BLaER1 treated with 17β-estradiol and CSF1 and Interleukin-3, amounts not matched to agents 10 nM and 100 nM (cell line): ENCODE data around the gene GALNT9.

ENCODE experiments used
- H3K27ac ChIP-seq, 11 experiments: shearing (Covaris generic); formaldehyde crosslinking; 2 replicates each; pipeline ENCODE4 v1.8.1; 2022
- H3K27me3 ChIP-seq, 11 experiments: shearing (Covaris generic); formaldehyde crosslinking; 2 replicates each; pipeline ENCODE4 v1.8.1; 2022
- H3K36me3 ChIP-seq, 11 experiments: shearing (Covaris generic); formaldehyde crosslinking; 2 replicates each; pipeline ENCODE4 v1.8.1; 2022
- H3K4me1 ChIP-seq, 10 experiments: shearing (Covaris generic); formaldehyde crosslinking; 2 replicates each; pipeline ENCODE4 v1.8.1; 2022
- H3K4me2 ChIP-seq, 11 experiments: shearing (Covaris generic); formaldehyde crosslinking; 2 replicates each; pipeline ENCODE4 v1.8.1; 2022
- H3K4me3 ChIP-seq, 10 experiments: shearing (Covaris generic); formaldehyde crosslinking; 2 replicates each; pipeline ENCODE4 v1.8.1; 2022
- H3K9ac ChIP-seq, 11 experiments: shearing (Covaris generic); formaldehyde crosslinking; 2 replicates each; pipeline ENCODE4 v1.8.1; 2022
- H3K9me3 ChIP-seq, 11 experiments: shearing (Covaris generic); formaldehyde crosslinking; replicated peaks in 1 of 11; 2 replicates each; pipeline ENCODE4 v1.8.1; 2022
- H4K20me1 ChIP-seq, 11 experiments: shearing (Covaris generic); formaldehyde crosslinking; 2 replicates each; pipeline ENCODE4 v1.8.1; 2022
- Cebpa-rat ChIP-seq, 11 experiments: shearing (Covaris generic); IDR thresholded peaks; 2 replicates each; pipeline ENCODE4 v1.8.1; 2022

The GALNT9 gene

GRCh38 chr12:132312516-132312915, 16.9 kb downstream of the GALNT9 start:
- peak overlapping the region in 1 of 11 experiments; percentile 8; a peak in 2 of 22 replicates for H3K4me2 ChIP-seq
- no peak overlapping the region for H3K27ac ChIP-seq
- no peak overlapping the region for H3K4me3 ChIP-seq
- peaks cover 61 to 71% (median 65%) of the 10 kb centered on the region in 10 experiments for H3K4me1 ChIP-seq
- no peak overlapping the region for H3K9ac ChIP-seq
- 0 out of 22 replicates have a peak, but pooled peaks cover 0 to 4% (median 0%) of the 10 kb centered on the region in 11 experiments for H3K36me3 ChIP-seq
- no peak for TF ChIP-seq Cebpa-rat (IDR thresholded peaks at IDR 0.05)
- peaks cover 7 to 21% (median 17%) of the 10 kb centered on the region in 11 experiments for H3K9me3 ChIP-seq
- H4K20me1 ChIP-seq = peaks cover 0 to 3% (median 0%) of the 10 kb centered on the region in 11 experiments; a peak in 2 of 22 replicates
- peaks cover 0 to 19% (median 8%) of the 10 kb centered on the region in 11 experiments; a peak in 9 of 22 replicates for H3K27me3 ChIP-seq

GRCh38 chr12:132311201-132311915, 18.0 kb downstream of the GALNT9 start:
- H3K27me3 ChIP-seq = peaks cover 0 to 12% (median 8%) of the 10 kb centered on the region in 11 experiments; a peak in 9 of 22 replicates
- TF ChIP-seq Cebpa-rat (IDR thresholded peaks at IDR 0.05) = no peak
- no peak overlapping the region for H3K27ac ChIP-seq
- H3K9ac ChIP-seq = 0 out of 22 replicates have a peak overlapping the region, but pooled peaks of 1 of the 11 experiments have one; percentile 12
- peaks cover 0 to 3% (median 0%) of the 10 kb centered on the region in 11 experiments; a peak in 1 of 22 replicates for H4K20me1 ChIP-seq
- no peak overlapping the region for H3K4me3 ChIP-seq
- H3K36me3 ChIP-seq = 0 out of 22 replicates have a peak, but pooled peaks cover 0 to 4% (median 0%) of the 10 kb centered on the region in 11 experiments
- H3K4me2 ChIP-seq = peak overlapping the region in 10 of 11 experiments; percentile 75 to 89 (median 78); a peak in 19 of 22 replicates
- H3K4me1 ChIP-seq = peaks cover 58 to 73% (median 64%) of the 10 kb centered on the region in 10 experiments
- peaks cover 7 to 27% (median 19%) of the 10 kb centered on the region in 11 experiments for H3K9me3 ChIP-seq

DNA sequence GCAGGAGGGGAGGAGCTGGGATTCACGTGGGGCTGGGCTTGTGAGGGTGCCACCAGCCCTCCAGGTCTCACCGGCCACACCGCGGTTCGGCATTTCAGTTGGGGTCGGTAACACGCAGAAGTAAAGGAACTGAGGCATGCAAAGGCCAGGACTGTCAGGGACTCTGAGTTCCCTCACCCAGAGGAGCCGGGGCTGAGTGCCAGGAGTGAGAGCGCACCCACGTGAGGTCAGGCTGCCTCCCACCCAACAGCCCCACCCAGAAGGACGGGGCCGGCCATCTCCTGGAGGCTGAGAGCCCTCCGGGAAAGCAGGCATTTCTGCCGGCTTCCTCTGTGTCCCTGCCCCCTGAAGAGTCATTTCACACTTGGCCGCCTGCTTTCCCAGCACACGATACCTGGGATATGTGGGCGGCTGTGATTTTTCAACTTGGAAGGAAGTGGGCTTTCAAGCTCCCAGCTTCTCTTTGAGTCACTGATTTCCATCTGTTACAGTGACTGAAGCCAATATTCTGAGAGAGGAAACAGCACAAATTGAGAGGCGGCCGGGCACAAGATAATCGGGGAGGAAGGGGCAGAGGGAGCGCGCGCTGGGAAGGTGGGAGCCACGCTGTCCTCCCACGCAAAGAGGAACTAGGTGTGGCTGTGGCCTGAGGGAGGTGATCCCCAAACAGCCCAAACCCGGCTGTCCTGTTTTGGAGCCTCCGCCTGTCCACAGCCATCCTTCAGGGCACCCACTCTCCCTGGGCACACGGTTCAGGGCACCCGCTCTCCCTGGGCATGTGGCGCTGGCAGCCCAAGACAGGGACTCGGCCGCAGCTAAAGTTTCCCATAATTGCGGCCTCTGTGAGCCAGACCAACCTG, 19.0 kb downstream of the GALNT9 start:
- Histone ChIP-seq H4K20me1 (no peaks in the 10 kb centered on the region; a peak in 1 of 22 replicates), H3K4me1 (peaks cover 49 to 63% (median 54%) of the 10 kb centered on the region in 10 experiments), H3K27me3 (peaks cover 0 to 4% (median under 1%) of the 10 kb centered on the region in 11 experiments; a peak in 5 of 22 replicates), H3K4me2 (peak overlapping the region; percentile 75 to 89 (median 79)), H3K9me3 (peaks cover 11 to 37% (median 28%) of the 10 kb centered on the region in 11 experiments), H3K36me3 (0 out of 22 replicates have a peak, but pooled peaks cover 0 to 4% (median 0%) of the 10 kb centered on the region in 11 experiments), H3K27ac (peak overlapping the region in 2 of 11 experiments; percentile 0 to 49; a peak in 3 of 22 replicates), H3K4me3 (no peak overlapping the region), H3K9ac (peak overlapping the region in 3 of 11 experiments; percentile 11 to 31 (median 12); a peak in 2 of 22 replicates)
- no peak for TF ChIP-seq Cebpa-rat (IDR thresholded peaks at IDR 0.05)

- Histone ChIP-seq H4K20me1 (no peaks in the 10 kb centered on the region), H3K4me1 (peaks cover 41 to 56% (median 47%) of the 10 kb centered on the region in 10 experiments), H3K4me3 (no peak overlapping the region), H3K36me3 (0 out of 22 replicates have a peak, but pooled peaks cover 0 to 4% (median 0%) of the 10 kb centered on the region in 11 experiments), H3K9me3 (peaks cover 18 to 45% (median 36%) of the 10 kb centered on the region in 11 experiments), H3K27ac (peak overlapping the region in 1 of 11 experiments; percentile 55; a peak in 2 of 22 replicates), H3K4me2 (peak overlapping the region; percentile 75 to 89 (median 79); a peak in 21 of 22 replicates), H3K27me3 (no peaks in the 10 kb centered on the region), H3K9ac (peak overlapping the region in 1 of 11 experiments; percentile 11; a peak in 2 of 22 replicates)
- no peak for TF ChIP-seq Cebpa-rat (IDR thresholded peaks at IDR 0.05)
Observed at GRCh38 chr12:132309596-132310086, 19.7 kb downstream of the GALNT9 start.

- Histone ChIP-seq H3K27me3 (no peaks in the 10 kb centered on the region), H3K9ac (peak overlapping the region in 4 of 11 experiments; percentile 14 to 51 (median 41); a peak in 4 of 22 replicates), H4K20me1 (no peaks in the 10 kb centered on the region), H3K4me1 (peaks cover 35 to 49% (median 40%) of the 10 kb centered on the region in 10 experiments), H3K4me3 (no peak overlapping the region; a peak in 1 of 20 replicates), H3K36me3 (0 out of 22 replicates have a peak, but pooled peaks cover 0 to 4% (median 0%) of the 10 kb centered on the region in 11 experiments), H3K27ac (peak overlapping the region in 4 of 11 experiments; percentile 30 to 55 (median 45); a peak in 6 of 22 replicates), H3K9me3 (peaks cover 25 to 51% (median 42%) of the 10 kb centered on the region in 11 experiments), H3K4me2 (peak overlapping the region; percentile 75 to 89 (median 79); a peak in 21 of 22 replicates)
- no peak for TF ChIP-seq Cebpa-rat (IDR thresholded peaks at IDR 0.05)
Observed at GRCh38 chr12:132308853-132309595, 20.4 kb downstream of the GALNT9 start.

GRCh38 chr12:132307976-132308852, 21.2 kb downstream of the GALNT9 start:
- H3K27me3 ChIP-seq = no peaks in the 10 kb centered on the region
- H3K9ac ChIP-seq = peak overlapping the region in 5 of 11 experiments; percentile 17 to 51 (median 39); a peak in 5 of 22 replicates
- peak overlapping the region; percentile 35 to 89 (median 78) for H3K4me2 ChIP-seq
- H3K4me3 ChIP-seq = no peak overlapping the region; a peak in 1 of 20 replicates
- H3K4me1 ChIP-seq = peaks cover 35 to 48% (median 40%) of the 10 kb centered on the region in 10 experiments
- TF ChIP-seq Cebpa-rat (IDR thresholded peaks at IDR 0.05) = no peak
- H4K20me1 ChIP-seq = no peaks in the 10 kb centered on the region
- H3K36me3 ChIP-seq = 0 out of 22 replicates have a peak, but pooled peaks cover 0 to 4% (median 0%) of the 10 kb centered on the region in 11 experiments
- peak overlapping the region in 4 of 11 experiments; percentile 40 to 55 (median 49); a peak in 7 of 22 replicates for H3K27ac ChIP-seq
- peaks cover 32 to 59% (median 50%) of the 10 kb centered on the region in 11 experiments for H3K9me3 ChIP-seq

- Histone ChIP-seq H4K20me1 (no peaks in the 10 kb centered on the region), H3K9me3 (peaks cover 32 to 56% (median 44%) of the 10 kb centered on the region in 11 experiments), H3K36me3 (0 out of 22 replicates have a peak, but pooled peaks cover 0 to 4% (median 0%) of the 10 kb centered on the region in 11 experiments), H3K27ac (peak overlapping the region in 1 of 11 experiments; percentile 40; a peak in 1 of 22 replicates), H3K4me1 (peaks cover 35 to 44% (median 40%) of the 10 kb centered on the region in 10 experiments), H3K9ac (no peak overlapping the region), H3K27me3 (peaks cover 0 to 6% (median 0%) of the 10 kb centered on the region in 11 experiments; a peak in 2 of 22 replicates), H3K4me2 (no peak overlapping the region), H3K4me3 (no peak overlapping the region)
- TF ChIP-seq Cebpa-rat (IDR thresholded peaks at IDR 0.05) = no peak
Observed at GRCh38 chr12:132306885-132307191, 22.6 kb downstream of the GALNT9 start.
